ENCODE data around the gene CCDC180.

GRCh38 chr9:97292200-97292599 is 15.3 kb upstream of the CCDC180 start:
- TF ChIP-seq EP300 (IDR thresholded peaks at IDR 0.05; ENCODE audit: borderline replicate concordance in 1 of 2, low read depth in 1 of 2, low read length in 1 of 2): no peak
- TF ChIP-seq POLR2AphosphoS5 (IDR thresholded peaks at IDR 0.05; ENCODE audit: low read depth, low read length): no peak
- no peak for TF ChIP-seq CTCF (IDR thresholded peaks at IDR 0.05)
- no peak for TF ChIP-seq MAX (IDR thresholded peaks at IDR 0.05; ENCODE audit: low read depth)
- TF ChIP-seq FOXM1 (IDR thresholded peaks at IDR 0.05; ENCODE audit: low read depth): no peak
- no peak for TF ChIP-seq RAD21 (IDR thresholded peaks at IDR 0.05; ENCODE audit: low read length)

All from SK-N-SH (cell line).